ENCODE results near the gene ERI3.

The ERI3 gene, protein sequence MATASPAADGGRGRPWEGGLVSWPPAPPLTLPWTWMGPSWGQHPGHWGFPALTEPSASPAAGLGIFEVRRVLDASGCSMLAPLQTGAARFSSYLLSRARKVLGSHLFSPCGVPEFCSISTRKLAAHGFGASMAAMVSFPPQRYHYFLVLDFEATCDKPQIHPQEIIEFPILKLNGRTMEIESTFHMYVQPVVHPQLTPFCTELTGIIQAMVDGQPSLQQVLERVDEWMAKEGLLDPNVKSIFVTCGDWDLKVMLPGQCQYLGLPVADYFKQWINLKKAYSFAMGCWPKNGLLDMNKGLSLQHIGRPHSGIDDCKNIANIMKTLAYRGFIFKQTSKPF

GRCh38 chr1:44354840-44355581 lies at the start of gene ERI3:
TSS of gene ERI3 (minus strand) at chr1:44355257. CDS start at chr1:44355026, 231 bp downstream.
- DNase-seq: peak; percentile 97

DNA sequence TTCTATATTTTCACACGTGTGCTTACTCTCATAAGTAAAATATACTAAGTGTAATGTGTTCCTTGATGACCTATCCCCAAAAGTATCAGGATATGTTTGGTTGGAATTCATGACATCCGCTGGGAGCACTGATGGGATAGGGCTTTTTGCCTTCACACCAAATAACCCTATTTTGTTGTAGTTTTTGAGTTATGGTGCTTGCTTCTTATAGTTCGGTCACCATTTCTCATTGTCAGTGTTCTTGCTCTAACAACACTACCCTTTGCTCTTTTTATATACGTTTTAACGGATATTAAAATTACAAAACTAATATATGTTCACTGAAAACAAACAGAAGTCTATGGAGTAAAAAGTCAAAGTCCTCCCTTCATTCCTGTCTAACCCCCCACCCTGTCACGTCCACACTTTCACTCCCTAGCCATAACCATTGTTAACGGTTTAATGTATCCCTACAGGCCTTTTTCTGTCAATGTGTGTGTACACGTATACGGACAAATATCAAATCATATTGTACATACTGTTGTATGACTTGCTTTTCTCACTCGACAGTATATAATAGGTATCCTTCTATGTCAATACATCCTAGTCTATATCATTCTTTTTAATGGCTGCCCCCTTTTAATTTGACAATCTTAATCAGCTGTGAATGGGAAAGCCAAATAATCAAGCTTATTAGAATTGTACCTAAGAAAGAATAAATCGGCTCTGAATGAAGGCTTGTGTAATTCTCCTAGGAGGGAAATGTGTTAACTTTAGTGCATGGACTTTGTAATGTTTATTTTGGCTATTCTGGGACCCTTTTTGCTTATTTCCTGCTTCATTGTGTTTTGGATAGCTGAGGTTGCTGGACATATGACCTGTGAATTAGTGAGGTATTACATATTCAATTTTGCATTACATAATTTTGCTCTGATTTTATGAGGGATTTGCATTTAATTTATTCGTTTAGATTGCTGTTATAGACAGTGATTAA lies 46.5 kb upstream of the ERI3 start:
- DNase-seq: no peak

- no peak for DNase-seq
Measured at GRCh38 chr1:44390277-44390676, 35.2 kb upstream of the ERI3 start.

- no peak for DNase-seq
Measured at GRCh38 chr1:44389437-44389836, 34.4 kb upstream of the ERI3 start.

DNA sequence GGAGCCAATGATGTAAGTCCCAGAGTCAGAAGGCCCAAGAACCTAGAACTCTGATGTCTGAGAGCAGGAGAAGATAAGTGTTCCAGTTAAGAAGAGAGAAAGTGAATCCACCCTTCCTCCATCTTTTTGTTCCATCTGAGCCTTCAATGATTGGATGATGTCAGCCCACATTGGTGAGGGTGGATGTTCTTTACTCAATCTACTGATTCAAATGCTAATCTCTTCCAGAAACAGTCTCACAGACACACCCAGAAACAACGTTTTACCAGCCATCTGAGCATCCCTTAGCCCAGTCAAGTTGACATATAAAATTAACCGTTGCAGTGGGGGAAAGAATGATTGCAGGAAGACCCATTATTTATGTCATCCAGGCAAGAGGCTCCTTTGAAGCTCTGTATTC lies 33.5 kb upstream of the ERI3 start:
- DNase-seq: no peak

GRCh38 chr1:44380666-44381177 lies 25.7 kb upstream of the ERI3 start:
- DNase-seq: no peak

DNA sequence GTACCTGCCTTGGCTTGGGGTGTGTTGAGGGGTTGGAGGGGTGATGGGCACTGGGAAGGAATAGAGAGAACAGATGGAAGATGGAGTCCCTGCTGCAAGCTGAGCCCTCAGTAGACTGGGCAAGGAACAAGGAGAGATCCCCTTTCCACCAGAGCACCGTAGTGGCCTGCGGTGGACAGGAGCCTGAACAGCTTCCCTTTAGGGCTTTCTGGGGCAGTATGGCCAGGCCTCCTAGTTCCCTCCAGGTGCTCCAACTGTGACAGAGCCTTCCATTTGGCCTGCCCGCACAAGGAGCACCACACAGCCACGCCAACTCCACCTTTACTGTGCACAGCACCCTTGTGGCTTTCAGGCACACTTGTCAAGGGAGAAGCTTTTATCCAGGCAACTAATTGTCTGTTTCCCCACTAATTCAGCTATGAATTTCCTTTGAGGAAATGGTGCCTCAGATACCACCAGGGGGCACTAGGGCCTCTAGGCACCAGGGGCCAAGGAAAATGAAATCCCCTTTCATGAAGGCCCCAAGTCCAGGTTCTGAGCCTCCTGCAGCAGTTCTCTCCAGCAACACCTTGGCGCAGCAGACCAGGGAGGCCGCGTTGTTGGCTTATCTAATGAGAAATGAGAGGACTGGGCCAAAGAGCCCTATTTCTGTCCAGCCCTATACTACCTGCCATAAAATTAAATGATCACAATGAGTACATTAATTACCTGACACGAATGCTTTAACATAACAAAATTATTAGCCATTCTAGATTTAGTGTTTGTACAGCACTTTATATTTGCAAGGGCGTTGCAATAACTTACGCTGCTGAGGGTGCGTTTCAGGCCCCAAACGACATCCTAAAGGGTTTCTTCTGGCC lies 23.1 kb upstream of the ERI3 start:
- DNase-seq: peak; percentile 63

GRCh38 chr1:44375547-44375946 lies 20.5 kb upstream of the ERI3 start:
- no peak for DNase-seq

GRCh38 chr1:44371206-44371605 lies 16.1 kb upstream of the ERI3 start:
- no peak for DNase-seq

DNA sequence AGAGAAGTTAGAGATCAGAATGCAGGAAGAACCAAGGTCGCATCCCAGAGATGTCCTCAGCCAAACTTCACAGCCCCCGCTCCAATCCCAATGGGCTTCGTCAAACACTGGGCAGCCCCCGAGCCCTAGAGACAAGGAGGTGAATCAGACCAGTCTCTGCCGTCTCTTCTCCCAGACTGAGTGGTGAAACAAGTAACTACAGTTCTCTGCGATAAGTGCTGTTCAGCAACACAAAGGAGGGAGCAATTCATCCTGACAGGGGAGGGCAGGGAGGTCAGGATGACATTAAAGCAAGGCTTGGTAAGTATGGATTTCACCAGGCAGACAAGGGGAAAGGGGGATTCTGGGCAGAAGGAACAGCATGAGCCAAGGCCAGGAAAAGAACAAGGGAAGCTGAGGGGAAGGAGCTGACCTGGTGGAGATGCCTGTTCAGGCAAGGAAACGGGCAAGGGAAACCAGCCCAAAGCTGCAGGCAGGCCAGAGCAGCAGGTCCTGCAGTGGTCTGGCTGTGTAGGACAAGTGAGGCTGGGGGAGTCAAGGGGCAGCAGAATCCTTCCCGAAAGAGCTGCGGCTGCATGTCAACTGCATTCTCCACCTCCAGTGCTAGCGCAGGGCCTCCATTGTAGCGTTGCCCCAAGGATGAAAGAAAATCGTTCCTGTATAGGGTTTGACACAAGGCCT lies 13.6 kb upstream of the ERI3 start:
- DNase-seq: no peak

DNA sequence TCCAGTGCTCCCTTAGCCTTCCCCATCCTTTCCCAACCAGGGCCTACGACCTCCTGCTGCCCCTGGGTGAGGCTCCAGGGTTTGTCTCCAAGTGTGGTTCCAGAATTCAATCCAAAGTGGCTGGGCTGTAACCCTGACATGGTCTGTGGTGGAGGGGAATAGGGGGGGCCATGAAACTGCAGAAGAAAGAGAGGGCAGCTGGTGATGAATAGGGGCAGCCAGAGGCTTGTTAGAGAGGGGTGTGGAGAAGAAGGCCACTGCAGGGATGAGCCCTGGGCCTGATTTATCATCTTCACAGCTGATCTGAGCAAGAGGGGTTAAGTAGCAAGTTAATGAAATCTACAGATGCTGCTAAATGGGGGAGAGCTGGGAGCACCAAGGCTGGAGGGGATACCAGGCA lies 12.9 kb upstream of the ERI3 start:
- no peak for DNase-seq

- no peak for DNase-seq
Measured at GRCh38 chr1:44366371-44366975, 11.4 kb upstream of the ERI3 start.

DNA sequence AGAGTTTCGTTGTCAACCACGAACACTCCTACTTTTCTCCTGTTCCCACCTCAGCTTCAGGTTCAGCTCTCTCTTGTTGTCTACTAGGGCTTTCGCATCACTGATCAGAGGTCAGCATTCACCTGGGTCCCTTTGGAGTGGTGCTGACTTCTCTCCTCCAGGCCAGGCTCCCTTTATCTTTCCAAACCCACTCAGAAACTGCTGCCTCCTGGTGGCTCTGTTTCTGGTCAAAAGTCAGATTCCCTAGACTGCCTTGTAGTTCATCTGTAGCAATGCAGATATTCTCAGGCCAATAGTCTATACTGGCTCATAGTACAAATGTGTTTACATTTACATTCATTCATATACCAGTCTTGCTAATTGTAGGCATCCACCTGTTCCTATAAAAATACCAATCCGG lies 6.4 kb upstream of the ERI3 start:
- DNase-seq: no peak

GRCh38 chr1:44359234-44359935 lies 4.3 kb upstream of the ERI3 start:
- no peak for DNase-seq

GRCh38 chr1:44357710-44358109 lies 2.7 kb upstream of the ERI3 start:
- no peak for DNase-seq

DNA sequence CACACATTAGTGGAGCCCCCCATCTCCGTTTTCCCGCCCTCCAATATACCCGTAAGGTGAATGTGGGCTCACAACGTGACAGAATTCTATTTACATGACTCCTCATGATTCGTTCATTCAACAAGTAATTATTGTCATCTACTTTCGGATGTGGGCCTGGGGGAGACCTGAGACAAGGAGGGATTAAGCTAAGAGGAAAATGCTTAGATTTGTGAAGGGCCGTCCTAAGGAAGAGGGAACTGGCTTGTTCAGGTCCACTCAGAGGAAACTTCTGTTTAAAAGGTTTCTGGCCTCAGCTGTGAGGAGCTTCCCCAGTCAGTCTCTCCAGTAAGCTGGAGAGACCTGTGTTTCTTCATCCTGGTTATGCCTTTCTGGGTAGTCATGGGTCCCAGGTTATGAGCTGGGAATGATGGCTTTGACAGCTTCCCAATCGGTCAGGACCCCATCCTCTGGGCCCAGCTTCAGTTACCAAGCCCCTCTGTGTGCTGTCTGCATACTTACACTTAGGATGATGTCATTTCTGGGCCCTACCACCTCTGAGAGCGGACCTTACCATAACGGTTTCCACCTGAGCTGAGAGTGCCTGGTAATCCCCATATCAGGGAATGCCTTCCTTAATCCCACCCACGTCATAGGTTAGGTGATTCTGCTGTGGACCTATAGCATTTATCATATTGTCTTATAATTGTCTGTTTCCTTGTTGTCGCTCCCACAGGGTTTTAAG lies 687 bp upstream of the ERI3 start:
- DNase-seq: no peak

DNA sequence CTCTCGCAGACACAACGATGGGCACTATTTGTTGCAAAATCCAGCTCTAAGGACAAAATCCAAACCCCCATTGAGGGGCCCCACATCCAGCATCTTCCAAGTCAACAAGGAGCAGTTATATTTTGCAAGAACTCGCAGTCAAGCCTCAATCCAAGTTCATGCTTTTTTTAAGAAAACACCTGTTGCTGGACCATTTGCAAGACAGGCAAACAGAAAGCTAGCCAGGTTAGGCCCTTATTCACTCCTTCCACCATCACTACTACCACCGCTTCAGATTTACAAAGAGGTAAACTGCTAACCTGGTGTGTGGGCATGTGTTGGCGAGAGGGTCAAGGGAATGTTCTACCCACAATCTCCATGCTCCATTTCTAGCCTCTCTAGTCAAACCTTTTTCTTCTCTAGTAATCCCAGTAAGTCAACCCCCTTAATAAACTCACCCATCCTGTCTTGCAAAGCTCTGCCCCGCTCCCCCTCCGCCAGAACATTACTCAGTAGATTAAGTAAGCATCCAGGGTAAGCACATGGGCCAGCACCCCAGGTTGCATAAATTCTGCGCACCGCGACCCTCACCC lies 703 bp downstream of the ERI3 start:
- DNase-seq: no peak

DNA sequence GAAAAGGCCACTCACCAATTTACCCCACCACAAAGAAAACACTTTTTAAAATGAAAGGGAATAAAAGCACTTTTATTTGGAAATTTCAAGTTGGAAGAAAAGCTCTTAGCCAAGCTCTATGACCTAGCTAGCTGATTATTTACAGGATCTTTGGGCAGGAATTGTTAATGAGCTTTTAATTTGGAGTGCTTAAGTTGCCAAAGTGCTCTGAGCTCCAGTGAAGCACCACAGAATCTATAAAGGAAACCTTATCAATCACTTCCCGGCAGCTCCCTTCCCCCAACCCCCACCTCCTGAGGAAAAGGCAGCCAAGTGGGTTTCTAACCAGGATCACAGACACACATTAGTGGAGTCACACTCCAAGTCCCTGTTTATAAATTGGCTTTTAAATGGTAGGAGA lies 1.5 kb downstream of the ERI3 start:
- DNase-seq: no peak

DNA sequence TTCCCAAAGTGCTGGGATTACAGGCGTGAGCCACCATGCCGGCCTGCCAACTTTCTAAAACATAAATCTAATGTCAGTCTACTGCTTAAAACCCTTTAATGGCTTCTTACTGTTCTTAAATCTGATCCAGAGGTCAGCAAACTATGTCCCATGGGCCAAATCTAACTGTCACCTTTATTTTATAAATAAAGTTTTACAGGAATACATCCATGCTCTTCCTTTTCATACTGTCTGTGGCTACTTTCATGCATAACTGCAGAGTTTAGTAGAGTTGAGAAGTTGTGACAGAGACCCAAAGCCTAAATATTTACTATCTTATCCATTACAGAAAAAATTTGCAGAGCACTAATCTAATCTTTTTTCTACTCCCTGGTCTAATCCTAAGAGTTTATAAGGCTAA lies 3.8 kb downstream of the ERI3 start:
- DNase-seq: no peak

Measured in NCI-H1105 treated with DMSO at 0.1 percent for 48 hours (cell line).